Pericardium fibroblast (primary cell): ENCODE data around the gene CLCN6. TPM values are rescaled to one million over a fixed set of nuclear protein-coding genes. Genes with fewer than 3 reads are reported as not detected.

Experiments used
- total RNA-seq: library from RNA; depleted of rRNA; stranded (reverse); fragments of >200 nt; gene quantifications from 2 replicates; pipeline ENCODE4 v1.2.3, GENCODE V29; 2015

Gene CLCN6, protein sequence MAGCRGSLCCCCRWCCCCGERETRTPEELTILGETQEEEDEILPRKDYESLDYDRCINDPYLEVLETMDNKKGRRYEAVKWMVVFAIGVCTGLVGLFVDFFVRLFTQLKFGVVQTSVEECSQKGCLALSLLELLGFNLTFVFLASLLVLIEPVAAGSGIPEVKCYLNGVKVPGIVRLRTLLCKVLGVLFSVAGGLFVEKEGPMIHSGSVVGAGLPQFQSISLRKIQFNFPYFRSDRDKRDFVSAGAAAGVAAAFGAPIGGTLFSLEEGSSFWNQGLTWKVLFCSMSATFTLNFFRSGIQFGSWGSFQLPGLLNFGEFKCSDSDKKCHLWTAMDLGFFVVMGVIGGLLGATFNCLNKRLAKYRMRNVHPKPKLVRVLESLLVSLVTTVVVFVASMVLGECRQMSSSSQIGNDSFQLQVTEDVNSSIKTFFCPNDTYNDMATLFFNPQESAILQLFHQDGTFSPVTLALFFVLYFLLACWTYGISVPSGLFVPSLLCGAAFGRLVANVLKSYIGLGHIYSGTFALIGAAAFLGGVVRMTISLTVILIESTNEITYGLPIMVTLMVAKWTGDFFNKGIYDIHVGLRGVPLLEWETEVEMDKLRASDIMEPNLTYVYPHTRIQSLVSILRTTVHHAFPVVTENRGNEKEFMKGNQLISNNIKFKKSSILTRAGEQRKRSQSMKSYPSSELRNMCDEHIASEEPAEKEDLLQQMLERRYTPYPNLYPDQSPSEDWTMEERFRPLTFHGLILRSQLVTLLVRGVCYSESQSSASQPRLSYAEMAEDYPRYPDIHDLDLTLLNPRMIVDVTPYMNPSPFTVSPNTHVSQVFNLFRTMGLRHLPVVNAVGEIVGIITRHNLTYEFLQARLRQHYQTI
- total RNA-seq = 9.6 and 17.8 TPM in 2 replicates

GRCh38 chr1:11805422-11806306, at the start of gene CLCN6, which contains the start of gene MTHFR:
Gene CLCN6 (plus strand): TSS chr1:11806191. CDS start chr1:11806263, 72 bp downstream.
Gene MTHFR (minus strand): TSS chr1:11805964. CDS start chr1:11803116, 2,848 bp downstream.

DNA sequence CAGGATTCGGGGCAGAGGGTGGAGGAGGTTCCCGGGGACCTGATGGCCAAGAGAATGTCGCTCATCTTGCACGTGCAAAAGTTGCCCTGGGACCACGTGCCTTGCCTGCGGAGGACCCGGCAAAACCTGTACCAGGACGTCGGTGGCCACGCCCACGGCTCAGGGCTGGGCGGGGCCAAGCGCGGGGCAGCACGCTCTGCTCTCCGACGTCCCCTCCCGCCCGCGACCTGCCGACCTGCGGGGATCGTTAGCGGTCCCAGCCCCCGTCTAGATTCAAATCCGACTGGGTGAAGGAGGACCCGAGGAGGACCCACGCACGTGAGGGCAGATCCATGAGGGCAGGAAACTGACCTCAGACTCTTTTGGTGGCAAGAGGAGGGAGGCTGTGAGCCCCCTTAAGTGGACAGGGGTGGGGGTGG, 44.0 kb upstream of the CLCN6 start, which contains the start of gene C1orf167:
Gene C1orf167, plus strand, starts transcription at position 206 of the 419 bp plus-strand sequence. CDS start 2,208 bp downstream, outside the sequence.

DNA sequence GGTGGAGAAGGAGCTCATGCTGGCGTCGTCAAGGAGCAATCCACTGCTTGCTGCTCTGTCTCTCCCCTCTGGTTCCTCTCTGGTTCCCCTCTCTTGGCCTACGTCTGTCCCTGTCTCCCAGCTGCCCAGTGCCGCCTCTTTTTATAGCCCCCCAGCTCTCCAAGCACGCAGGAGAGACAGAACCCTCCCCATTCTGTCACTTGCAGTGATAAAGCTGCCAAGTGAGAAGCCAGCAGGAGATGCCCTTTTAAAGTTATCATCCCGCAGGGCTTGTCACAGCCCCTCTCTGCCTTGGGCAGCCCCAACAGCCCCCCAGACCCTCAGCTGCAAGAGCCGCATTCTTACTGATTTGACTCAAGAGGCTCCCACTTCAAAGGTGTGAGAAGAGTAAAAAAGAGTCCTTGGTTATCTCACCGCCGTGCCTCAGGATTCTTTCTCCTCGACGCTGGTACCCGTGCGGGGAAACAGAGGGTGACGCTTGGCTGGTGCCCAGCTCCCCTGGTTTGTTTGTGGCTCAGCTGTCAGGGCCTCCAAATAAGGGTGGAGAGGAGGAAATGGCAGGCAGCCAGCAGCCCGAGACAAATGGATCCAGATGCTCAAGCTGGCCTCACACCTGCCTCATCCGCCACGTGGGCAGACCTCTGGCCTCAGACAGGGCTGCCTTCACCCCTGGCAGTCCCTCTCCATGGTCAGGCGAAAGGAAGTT, 41.8 kb downstream of the CLCN6 start, which contains the start of gene NPPA:
Gene NPPA, minus strand, starts transcription at position 117 of the 706 bp plus-strand sequence. Its CDS starts 99 bp downstream, at position 18.

GRCh38 chr1:11858613-11858967, 52.6 kb downstream of the CLCN6 start, which contains the start of gene NPPB:
Gene NPPB (minus strand): TSS chr1:11858945. CDS start chr1:11858833, 112 bp downstream.

Other genes with a start within 250 kb of the CLCN6 start
- gene FBXO2, start 151.8 kb upstream of the CLCN6 start, total RNA-seq = 0.47 and 2.0 TPM in 2 replicates
- 11.6 and 12.1 TPM in 2 replicates for gene FBXO44, start 151.3 kb upstream of the CLCN6 start, total RNA-seq
- 3.9 and 6.2 TPM in 2 replicates for gene FBXO6, start 142.0 kb upstream of the CLCN6 start, total RNA-seq
- 31.4 and 34.9 TPM in 2 replicates for gene MAD2L2, start 125.0 kb upstream of the CLCN6 start, total RNA-seq
- gene DRAXIN, start 114.5 kb upstream of the CLCN6 start, total RNA-seq = under 0.01 TPM in 1 of 2 replicates, not detected in the other
- gene AGTRAP, start 70.1 kb upstream of the CLCN6 start, total RNA-seq = 46.9 and 59.1 TPM in 2 replicates
- 0.93 TPM in 1 of 2 replicates, not detected in the other for gene C1orf167, start 44.0 kb upstream of the CLCN6 start, total RNA-seq
- 19.0 and 20.1 TPM in 2 replicates for gene MTHFR, start 227 bp upstream of the CLCN6 start, total RNA-seq
- not detected in 2 replicates for gene NPPA, start 41.6 kb downstream of the CLCN6 start, total RNA-seq
- gene NPPB, start 52.8 kb downstream of the CLCN6 start, total RNA-seq = not detected in 2 replicates
- gene KIAA2013, start 120.2 kb downstream of the CLCN6 start, total RNA-seq = 77.4 and 81.2 TPM in 2 replicates
- 314 and 529 TPM in 2 replicates for gene PLOD1, start 128.5 kb downstream of the CLCN6 start, total RNA-seq
- 32.6 and 37.0 TPM in 2 replicates for gene MFN2, start 174.3 kb downstream of the CLCN6 start, total RNA-seq
- gene MIIP, start 213.3 kb downstream of the CLCN6 start, total RNA-seq = 42.6 and 47.6 TPM in 2 replicates